GM06990 (cell line): ENCODE data around the gene MPZL3.

Experiments
- DNase-seq: peaks from one replicate; pipeline ENCODE4 v3.0.0-alpha.2; 2011; ENCODE audit not compliant: insufficient read length; ENCODE audit errors: extremely low read depth
- H3K27me3 ChIP-seq: replicated peaks from 2 replicates; pipeline ENCODE4 v1.6.0; 2011; ENCODE audit warnings: low read length; ENCODE audit not compliant: control insufficient read depth, insufficient read depth
- H3K36me3 ChIP-seq: 2 replicates; pipeline ENCODE4 v1.5.1; 2011; ENCODE audit warnings: low read length; ENCODE audit not compliant: control insufficient read depth, insufficient read depth
- H3K4me3 ChIP-seq: replicated peaks from 2 replicates; pipeline ENCODE4 v1.5.1; 2011; ENCODE audit warnings: low read depth, mild to moderate bottlenecking, control low read depth, low read length
- CTCF ChIP-seq: IDR thresholded peaks from 2 replicates; pipeline ENCODE4 v1.5.1; 2011; ENCODE audit warnings: low read length, control low read depth, mild to moderate bottlenecking, inconsistent platforms; ENCODE audit not compliant: insufficient read depth, poor library complexity, severe bottlenecking

MPZL3 gene

GRCh38 chr11:118258410-118258809 is 6.2 kb upstream of the MPZL3 start:
- Histone ChIP-seq H3K27me3 (no peaks in the 10 kb centered on the region), H3K36me3 (no peaks in the 10 kb centered on the region), H3K4me3 (no peak overlapping the region)
- DNase-seq = no peak
- no peak for TF ChIP-seq CTCF

- no peaks in the 10 kb centered on the region for H3K36me3 ChIP-seq
- H3K4me3 ChIP-seq = peak overlapping the region; percentile 78
- TF ChIP-seq CTCF = no peak
- no peak for DNase-seq
- no peaks in the 10 kb centered on the region for H3K27me3 ChIP-seq
These were observed 523 bp upstream of the MPZL3 start for GRCh38 chr11:118252688-118253087.

- Histone ChIP-seq H3K36me3 (no peaks in the 10 kb centered on the region), H3K4me3 (no peak overlapping the region), H3K27me3 (no peaks in the 10 kb centered on the region)
- no peak for TF ChIP-seq CTCF
- no peak for DNase-seq
These were observed 5.1 kb downstream of the MPZL3 start for GRCh38 chr11:118247041-118247440.

- no peak for TF ChIP-seq CTCF
- Histone ChIP-seq H3K4me3 (no peak overlapping the region), H3K36me3 (no peaks in the 10 kb centered on the region), H3K27me3 (no peaks in the 10 kb centered on the region)
- DNase-seq = no peak
These were observed 6.1 kb downstream of the MPZL3 start for GRCh38 chr11:118245936-118246562.

GRCh38 chr11:118243993-118244762 is 8.0 kb downstream of the MPZL3 start:
- DNase-seq = no peak
- TF ChIP-seq CTCF = no peak
- no peaks in the 10 kb centered on the region for H3K27me3 ChIP-seq
- H3K4me3 ChIP-seq = no peak overlapping the region
- H3K36me3 ChIP-seq = no peaks in the 10 kb centered on the region
